Lower leg skin (tissue), 3 donors: ENCODE measurements around the gene C12orf43.

Source experiments
- POLR2A ChIP-seq, 2 donors: fragments of 450-650 bp; IDR thresholded peaks; one replicate each; pipeline ENCODE4 v1.6.1; 2016 to 2017; ENCODE audit warnings: antibody characterized with exemption in 2 of 2, mild to moderate bottlenecking in 1 of 2, moderate library complexity in 1 of 2
- TF ChIP-seq, protein P1 (sequence below), 3 donors: fragments of 450-650 bp; IDR thresholded peaks; one replicate each; pipeline ENCODE4 v1.5.1; 2016; ENCODE audit warnings: antibody characterized with exemption in 3 of 3, mild to moderate bottlenecking in 3 of 3, moderate library complexity in 2 of 3

GRCh38 chr12:120950807-120951206 is 65.5 kb downstream of the C12orf43 start:
- TF ChIP-seq, protein P1, sequence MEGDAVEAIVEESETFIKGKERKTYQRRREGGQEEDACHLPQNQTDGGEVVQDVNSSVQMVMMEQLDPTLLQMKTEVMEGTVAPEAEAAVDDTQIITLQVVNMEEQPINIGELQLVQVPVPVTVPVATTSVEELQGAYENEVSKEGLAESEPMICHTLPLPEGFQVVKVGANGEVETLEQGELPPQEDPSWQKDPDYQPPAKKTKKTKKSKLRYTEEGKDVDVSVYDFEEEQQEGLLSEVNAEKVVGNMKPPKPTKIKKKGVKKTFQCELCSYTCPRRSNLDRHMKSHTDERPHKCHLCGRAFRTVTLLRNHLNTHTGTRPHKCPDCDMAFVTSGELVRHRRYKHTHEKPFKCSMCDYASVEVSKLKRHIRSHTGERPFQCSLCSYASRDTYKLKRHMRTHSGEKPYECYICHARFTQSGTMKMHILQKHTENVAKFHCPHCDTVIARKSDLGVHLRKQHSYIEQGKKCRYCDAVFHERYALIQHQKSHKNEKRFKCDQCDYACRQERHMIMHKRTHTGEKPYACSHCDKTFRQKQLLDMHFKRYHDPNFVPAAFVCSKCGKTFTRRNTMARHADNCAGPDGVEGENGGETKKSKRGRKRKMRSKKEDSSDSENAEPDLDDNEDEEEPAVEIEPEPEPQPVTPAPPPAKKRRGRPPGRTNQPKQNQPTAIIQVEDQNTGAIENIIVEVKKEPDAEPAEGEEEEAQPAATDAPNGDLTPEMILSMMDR (IDR thresholded peaks at IDR 0.05) = no peak
- TF ChIP-seq POLR2A (IDR thresholded peaks at IDR 0.05) = no peak
